Thyroid gland (tissue), 4 donors: ENCODE data around the gene ITCH.

Source experiments
- POLR2A ChIP-seq, 2 donors: fragments of 450-650 bp; IDR thresholded peaks; one replicate each; pipeline ENCODE4 v1.6.1; 2017; ENCODE audit warnings: antibody characterized with exemption in 2 of 2, mild to moderate bottlenecking in 2 of 2, moderate library complexity in 1 of 2
- TF ChIP-seq, protein P1 (sequence below), 6 experiments: fragments of 200-600 bp in 3 of 6; fragments of 450-650 bp in 3 of 6; sonication (generic) in 3 of 6; IDR thresholded peaks; one replicate each; pipeline ENCODE4 v1.5.1; 2016 to 2019; ENCODE audit warnings: antibody characterized with exemption in 6 of 6, mild to moderate bottlenecking in 2 of 6, inconsistent platforms in 1 of 6, moderate library complexity in 1 of 6

DNA sequence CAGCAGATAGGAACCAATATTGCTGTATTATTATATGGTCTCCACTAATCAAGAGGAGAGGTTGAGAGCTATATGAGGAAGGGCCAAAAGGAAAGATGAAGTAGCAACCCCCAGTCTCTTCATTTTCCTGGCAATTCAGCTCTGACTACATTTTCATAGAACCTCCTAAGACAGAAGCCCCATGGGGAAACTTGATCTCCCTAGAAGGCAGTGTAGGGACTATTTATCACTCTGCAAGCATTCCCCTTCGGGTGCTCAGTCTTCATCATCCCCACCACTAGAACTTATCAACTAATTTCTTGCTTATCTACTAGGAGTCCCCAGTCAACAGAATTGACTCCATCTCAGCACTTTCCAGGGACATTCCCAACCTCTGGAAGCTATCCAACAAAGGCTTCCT is 25.5 kb upstream of the ITCH start:
- TF ChIP-seq, protein P1, sequence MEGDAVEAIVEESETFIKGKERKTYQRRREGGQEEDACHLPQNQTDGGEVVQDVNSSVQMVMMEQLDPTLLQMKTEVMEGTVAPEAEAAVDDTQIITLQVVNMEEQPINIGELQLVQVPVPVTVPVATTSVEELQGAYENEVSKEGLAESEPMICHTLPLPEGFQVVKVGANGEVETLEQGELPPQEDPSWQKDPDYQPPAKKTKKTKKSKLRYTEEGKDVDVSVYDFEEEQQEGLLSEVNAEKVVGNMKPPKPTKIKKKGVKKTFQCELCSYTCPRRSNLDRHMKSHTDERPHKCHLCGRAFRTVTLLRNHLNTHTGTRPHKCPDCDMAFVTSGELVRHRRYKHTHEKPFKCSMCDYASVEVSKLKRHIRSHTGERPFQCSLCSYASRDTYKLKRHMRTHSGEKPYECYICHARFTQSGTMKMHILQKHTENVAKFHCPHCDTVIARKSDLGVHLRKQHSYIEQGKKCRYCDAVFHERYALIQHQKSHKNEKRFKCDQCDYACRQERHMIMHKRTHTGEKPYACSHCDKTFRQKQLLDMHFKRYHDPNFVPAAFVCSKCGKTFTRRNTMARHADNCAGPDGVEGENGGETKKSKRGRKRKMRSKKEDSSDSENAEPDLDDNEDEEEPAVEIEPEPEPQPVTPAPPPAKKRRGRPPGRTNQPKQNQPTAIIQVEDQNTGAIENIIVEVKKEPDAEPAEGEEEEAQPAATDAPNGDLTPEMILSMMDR (IDR thresholded peaks at IDR 0.05) = no peak
- TF ChIP-seq POLR2A (IDR thresholded peaks at IDR 0.05) = no peak
